GM18517 (cell line): ENCODE data around the gene UACA.
"Not testable (repeated sequence)": the region's sequence is repeated elsewhere in the genome, so short reads cannot be mapped to it uniquely, and the experiment has no call there.

Experiments used
- ATAC-seq: cut with Tn5 transposase; IDR thresholded peaks from one replicate; pipeline ENCODE4 v1.9.1; 2021; ENCODE audit warnings: mild to moderate bottlenecking, moderate library complexity; ENCODE audit not compliant: unreplicated experiment

UACA gene

GRCh38 chr15:70753101-70753829 is 10.1 kb downstream of the UACA start:
- ATAC-seq, result no peak

GRCh38 chr15:70752193-70752635 is 11.1 kb downstream of the UACA start:
- no peak for ATAC-seq

GRCh38 chr15:70750203-70750869 is 13.0 kb downstream of the UACA start:
- ATAC-seq, result no peak

GRCh38 chr15:70748281-70748747 is 15.0 kb downstream of the UACA start:
- no peak for ATAC-seq

- not testable (repeated sequence) for ATAC-seq
These were observed 16.8 kb downstream of the UACA start for GRCh38 chr15:70746598-70746997.

GRCh38 chr15:70742928-70743327 is 20.4 kb downstream of the UACA start:
- no peak for ATAC-seq

- ATAC-seq, result no peak
These were observed 21.6 kb downstream of the UACA start for GRCh38 chr15:70741677-70742293.

- ATAC-seq, result no peak
These were observed 22.2 kb downstream of the UACA start for GRCh38 chr15:70741107-70741531.

- ATAC-seq, result not testable (repeated sequence)
These were observed 28.3 kb downstream of the UACA start for GRCh38 chr15:70735040-70735439.

GRCh38 chr15:70729164-70729563 is 34.2 kb downstream of the UACA start:
- no peak for ATAC-seq

GRCh38 chr15:70726753-70727152 is 36.6 kb downstream of the UACA start:
- no peak for ATAC-seq

GRCh38 chr15:70723927-70724326 is 39.4 kb downstream of the UACA start:
- ATAC-seq, result no peak

- ATAC-seq, result no peak
These were observed 40.3 kb downstream of the UACA start for GRCh38 chr15:70723122-70723422.

- no peak for ATAC-seq
These were observed 40.9 kb downstream of the UACA start for GRCh38 chr15:70722266-70723121.

GRCh38 chr15:70720228-70721016 is 42.9 kb downstream of the UACA start:
- ATAC-seq, result no peak

- no peak for ATAC-seq
These were observed 46.0 kb downstream of the UACA start for GRCh38 chr15:70717237-70717793.

GRCh38 chr15:70715840-70716485 is 47.4 kb downstream of the UACA start:
- no peak for ATAC-seq

GRCh38 chr15:70714565-70714964 is 48.8 kb downstream of the UACA start:
- ATAC-seq, result no peak

- no peak for ATAC-seq
These were observed 49.3 kb downstream of the UACA start for GRCh38 chr15:70714015-70714414.
